Breast epithelium (tissue), 3 donors: ENCODE results near the gene DHX40. TPM values are rescaled to one million over a fixed set of nuclear protein-coding genes. Genes with fewer than 3 reads are reported as not detected.

Experiments used
- total RNA-seq, 3 donors: library from RNA; depleted of rRNA; stranded (reverse); fragments of >200 nt; gene quantifications; one replicate each; pipeline ENCODE4 v1.1.0, GENCODE V29; 2016

Gene DHX40
- total RNA-seq, 3 donors from 2014 or later = 48.5 to 60.9 (median 56.3) TPM

Other genes starting within 250 kb of the DHX40 start
- gene YPEL2, start 234.0 kb upstream of the DHX40 start, total RNA-seq = 10 to 100 TPM; 26.5 to 64.8 (median 33.2) TPM
- 100 to 1,000 TPM; 199 to 231 (median 213) TPM for gene CLTC, start 54.3 kb downstream of the DHX40 start, total RNA-seq
- 10 to 100 TPM; 21.0 to 27.7 (median 26.5) TPM for gene PTRH2, start 141.8 kb downstream of the DHX40 start, total RNA-seq
- 100 to 1,000 TPM; 142 to 636 (median 489) TPM for gene VMP1, start 142.0 kb downstream of the DHX40 start, total RNA-seq